ENCODE results near the gene CADPS. TPM values are rescaled to one million over a fixed set of nuclear protein-coding genes. Genes with fewer than 3 reads are reported as not detected.

Gene CADPS
- total RNA-seq, 1 donor, result 3.7 TPM

GRCh38 chr3:62371720-62372591, 503.3 kb downstream of the CADPS start:
- TF ChIP-seq, protein P1, sequence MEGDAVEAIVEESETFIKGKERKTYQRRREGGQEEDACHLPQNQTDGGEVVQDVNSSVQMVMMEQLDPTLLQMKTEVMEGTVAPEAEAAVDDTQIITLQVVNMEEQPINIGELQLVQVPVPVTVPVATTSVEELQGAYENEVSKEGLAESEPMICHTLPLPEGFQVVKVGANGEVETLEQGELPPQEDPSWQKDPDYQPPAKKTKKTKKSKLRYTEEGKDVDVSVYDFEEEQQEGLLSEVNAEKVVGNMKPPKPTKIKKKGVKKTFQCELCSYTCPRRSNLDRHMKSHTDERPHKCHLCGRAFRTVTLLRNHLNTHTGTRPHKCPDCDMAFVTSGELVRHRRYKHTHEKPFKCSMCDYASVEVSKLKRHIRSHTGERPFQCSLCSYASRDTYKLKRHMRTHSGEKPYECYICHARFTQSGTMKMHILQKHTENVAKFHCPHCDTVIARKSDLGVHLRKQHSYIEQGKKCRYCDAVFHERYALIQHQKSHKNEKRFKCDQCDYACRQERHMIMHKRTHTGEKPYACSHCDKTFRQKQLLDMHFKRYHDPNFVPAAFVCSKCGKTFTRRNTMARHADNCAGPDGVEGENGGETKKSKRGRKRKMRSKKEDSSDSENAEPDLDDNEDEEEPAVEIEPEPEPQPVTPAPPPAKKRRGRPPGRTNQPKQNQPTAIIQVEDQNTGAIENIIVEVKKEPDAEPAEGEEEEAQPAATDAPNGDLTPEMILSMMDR (IDR thresholded peaks at IDR 0.05; ENCODE audit: insufficient read depth, low read length), result no peak
- H3K4me3 ChIP-seq (ENCODE audit: low read depth, low read length), result no peak overlapping the region
- DNase-seq (ENCODE audit: low read depth), result no peak

DNA sequence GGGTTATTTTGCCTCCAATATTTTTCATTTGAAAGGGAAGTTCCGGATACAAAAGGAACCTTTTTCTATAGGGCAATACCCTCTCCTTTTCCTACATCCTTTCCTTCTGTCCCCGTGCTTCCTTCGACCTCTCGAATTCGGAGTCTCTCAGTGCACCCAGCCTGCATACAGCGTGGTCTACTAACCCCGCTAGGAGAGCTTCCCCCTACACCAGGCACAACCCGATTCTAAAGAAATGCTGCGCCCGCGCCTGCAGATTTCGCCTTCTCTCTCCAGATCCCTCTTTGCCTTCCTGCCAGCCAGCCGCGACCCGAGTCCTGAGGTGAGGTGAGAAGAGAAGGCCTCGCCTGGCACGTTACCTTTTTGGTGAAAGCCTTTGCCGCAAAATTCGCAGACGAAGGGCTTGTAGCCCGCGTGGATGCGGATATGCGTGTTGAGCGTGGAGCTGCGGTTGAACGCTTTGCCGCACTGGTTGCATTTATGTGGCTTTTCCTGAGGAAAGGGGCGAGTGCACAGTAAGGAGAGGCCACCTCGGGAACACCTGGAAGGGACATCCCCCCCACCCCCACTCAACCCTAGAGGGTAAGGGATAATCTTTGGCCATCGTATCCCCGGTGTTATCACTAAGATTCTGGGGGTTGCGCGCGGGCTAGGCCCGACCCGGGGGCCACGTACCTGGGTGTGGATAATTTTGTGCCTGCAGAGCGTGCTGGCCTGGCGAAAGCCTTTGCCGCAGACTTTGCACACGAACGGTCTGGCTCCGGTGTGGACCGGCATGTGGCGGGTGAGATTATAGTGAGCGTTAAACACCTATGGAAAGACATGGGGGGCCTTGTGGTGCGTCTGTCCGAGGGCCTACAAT, 504.1 kb downstream of the CADPS start:
- DNase-seq (ENCODE audit: low read depth), result no peak
- no peak overlapping the region for H3K4me3 ChIP-seq (ENCODE audit: low read depth, low read length)
- TF ChIP-seq, protein P1 (IDR thresholded peaks at IDR 0.05; ENCODE audit: insufficient read depth, low read length), result no peak

- H3K4me3 ChIP-seq (ENCODE audit: low read depth, low read length), result no peak overlapping the region
- DNase-seq (ENCODE audit: low read depth), result no peak
- TF ChIP-seq, protein P1 (IDR thresholded peaks at IDR 0.05; ENCODE audit: insufficient read depth, low read length), result no peak
These were observed 504.9 kb downstream of the CADPS start for GRCh38 chr3:62370112-62370857.

DNA sequence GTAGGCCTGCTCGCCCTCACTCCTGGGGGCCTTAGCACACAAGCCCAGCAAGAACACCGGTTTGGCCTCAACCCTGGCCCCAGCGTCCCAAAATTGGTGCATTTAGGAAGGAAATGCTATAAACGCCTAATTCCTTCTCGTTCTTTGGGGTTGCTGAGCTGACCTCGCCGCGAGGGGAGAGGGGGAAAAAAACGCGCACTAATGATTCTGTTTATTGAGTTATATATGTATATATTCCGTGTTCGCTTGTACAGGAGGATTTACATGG, 505.8 kb downstream of the CADPS start:
- no peak for DNase-seq (ENCODE audit: low read depth)
- no peak overlapping the region for H3K4me3 ChIP-seq (ENCODE audit: low read depth, low read length)

DNA sequence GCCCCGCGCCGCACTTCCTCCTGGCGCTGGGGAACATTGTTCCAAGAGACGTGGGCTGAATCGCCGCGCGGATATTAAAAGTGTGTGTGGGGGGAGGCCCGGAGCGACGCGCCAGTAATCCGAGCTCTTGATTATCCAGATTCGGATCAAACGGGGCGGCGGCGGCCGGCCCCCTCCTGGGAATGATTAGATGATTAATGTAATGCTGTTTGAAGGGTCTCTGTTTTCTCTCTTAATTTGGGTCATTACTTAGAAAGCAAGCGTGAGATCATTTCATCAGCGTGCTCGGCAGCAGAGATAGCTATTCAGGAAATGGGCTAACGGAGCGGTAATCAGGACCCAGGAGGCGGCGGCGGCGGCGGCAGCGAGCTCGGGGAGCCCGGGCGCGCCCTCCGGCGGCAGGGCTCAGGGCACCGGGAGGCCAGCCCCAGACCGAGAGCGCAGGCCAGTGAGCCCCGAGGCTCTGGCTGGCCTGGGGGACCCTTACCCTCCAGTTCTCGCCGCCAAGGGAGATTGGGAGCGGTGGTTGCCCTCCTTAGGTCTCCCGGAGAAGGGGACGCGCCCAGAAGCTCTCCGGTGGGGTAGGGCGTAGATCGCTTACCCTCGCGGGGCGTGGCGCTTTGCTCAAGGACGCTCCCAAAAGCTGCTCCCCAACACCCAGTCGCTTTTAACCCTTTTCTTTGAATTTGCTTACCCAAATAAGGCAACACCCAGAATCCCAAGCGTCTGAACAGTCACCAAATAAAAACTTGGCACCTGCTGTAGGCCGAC, 506.3 kb downstream of the CADPS start:
- TF ChIP-seq, protein P1 (IDR thresholded peaks at IDR 0.05; ENCODE audit: insufficient read depth, low read length), result no peak
- DNase-seq (ENCODE audit: low read depth), result no peak
- no peak overlapping the region for H3K4me3 ChIP-seq (ENCODE audit: low read depth, low read length)

More for the DNA sequence above, 505.8 kb downstream of the CADPS start:
- TF ChIP-seq, protein P1 (IDR thresholded peaks at IDR 0.05; ENCODE audit: insufficient read depth, low read length), result no peak

GRCh38 chr3:62368290-62368704, 506.9 kb downstream of the CADPS start:
- no peak overlapping the region for H3K4me3 ChIP-seq (ENCODE audit: low read depth, low read length)
- TF ChIP-seq, protein P1 (IDR thresholded peaks at IDR 0.05; ENCODE audit: insufficient read depth, low read length), result no peak
- DNase-seq (ENCODE audit: low read depth), result no peak

All from fibroblast of the aortic adventitia (primary cell).